Left lung (tissue), 10 donors: ENCODE measurements around the gene HYOU1. TPM values are rescaled to one million over a fixed set of nuclear protein-coding genes. Genes with fewer than 3 reads are reported as not detected.
A peak's percentile ranks its signal among the peaks of the same experiment; 100 is the strongest.

Source experiments
- ATAC-seq: fragments of 200-7000 bp; cut with Tn5 transposase; one replicate; pipeline ENCODE4 v1.9.1; 2020; ENCODE audit warnings: moderate library complexity
- DNase-seq, 4 donors: peaks; one replicate each; pipeline ENCODE4 v3.0.0-alpha.2; 2013 to 2020
- H3K27ac ChIP-seq, 2 donors: fragments of 200-600 bp; sonication (generic) in 1 of 2; one replicate each; pipeline versions ENCODE4 v1.5.0 to v1.8.0; 2020 to 2021
- H3K27me3 ChIP-seq, 2 donors: fragments of 200-600 bp; sonication (generic) in 1 of 2; one replicate each; pipeline versions ENCODE4 v1.5.0 to v1.8.0; 2020 to 2021
- H3K36me3 ChIP-seq, 2 donors: fragments of 200-600 bp; sonication (generic) in 1 of 2; one replicate each; pipeline versions ENCODE4 v1.5.0 to v1.8.0; 2020 to 2021
- H3K4me1 ChIP-seq, 2 donors: fragments of 200-600 bp; one replicate each; pipeline ENCODE4 v1.8.0; 2021
- H3K4me3 ChIP-seq, 2 donors: fragments of 200-600 bp; sonication (generic) in 1 of 2; one replicate each; pipeline versions ENCODE4 v1.5.0 to v1.8.0; 2020 to 2021; ENCODE audit warnings: mild to moderate bottlenecking in 1 of 2
- H3K9me3 ChIP-seq, 2 donors: fragments of 200-600 bp; sonication (generic) in 1 of 2; one replicate each; pipeline versions ENCODE4 v1.5.0 to v1.8.0; 2020 to 2021
- CTCF ChIP-seq, 2 donors: fragments of 200-600 bp; sonication (generic) in 1 of 2; IDR thresholded peaks; one replicate each; pipeline versions ENCODE4 v1.5.0 to v1.8.0; 2021; ENCODE audit warnings: antibody characterized with exemption in 2 of 2
- intact Hi-C, 2 donors: fragments of 100-400 bp; cut with DNase I; formaldehyde crosslinking; loops; one replicate each; pipeline versions ENCODE4 v1.11.2 to v1.14.2; 2022
- polyA plus RNA-seq, 6 donors: library from polyadenylated mRNA; unstranded; fragments of 120-200 nt; gene quantifications; one replicate each; pipeline ENCODE4 v1.2.1, GENCODE V29; 2013; ENCODE audit not compliant: insufficient read length in 6 of 6
- total RNA-seq, 2 donors: library from RNA; stranded (reverse); fragmentation: NEBNext Ultra II Directional; extraction: Animal tissue kit (Norgen Biotek cat#: 25700); gene quantifications; one replicate each; pipeline ENCODE4 v1.2.1, GENCODE V29; 2021
- donor health status: DM: no; HTN: yes; CAD: no.
- donor health status: DM: no; HTN: no; CAD: no.

HYOU1 gene
- total and polyA plus RNA-seq, 8 donors: 66.2 to 272 (median 84.1) TPM

- H3K27ac ChIP-seq: no peak overlapping the region
- peaks cover 17 to 53% of the 10 kb centered on the region in 2 donors for H3K4me1 ChIP-seq
- no peaks in the 10 kb centered on the region for H3K27me3 ChIP-seq
- H3K9me3 ChIP-seq: no peaks in the 10 kb centered on the region
- intact Hi-C loops: no loop called here
- H3K4me3 ChIP-seq: no peak overlapping the region
- DNase-seq (peak in 1 of 4 donors; percentile 64), ATAC-seq (no peak)
- H3K36me3 ChIP-seq: peaks cover 0 to 9% of the 10 kb centered on the region in 2 donors
- TF ChIP-seq CTCF (IDR thresholded peaks at IDR 0.05): no peak
Measured at GRCh38 chr11:119091178-119091577, 34.2 kb upstream of the HYOU1 start.

- DNase-seq (no peak), ATAC-seq (no peak)
- Histone ChIP-seq H3K27me3 (no peaks in the 10 kb centered on the region), H3K4me1 (peaks cover 24 to 59% of the 10 kb centered on the region in 2 donors), H3K27ac (no peak overlapping the region), H3K36me3 (peaks cover 0 to 9% of the 10 kb centered on the region in 2 donors), H3K4me3 (no peak overlapping the region), H3K9me3 (no peaks in the 10 kb centered on the region)
- TF ChIP-seq CTCF (IDR thresholded peaks at IDR 0.05): no peak
- intact Hi-C loops: no loop called here
Measured at GRCh38 chr11:119089319-119089718, 32.3 kb upstream of the HYOU1 start.

DNA sequence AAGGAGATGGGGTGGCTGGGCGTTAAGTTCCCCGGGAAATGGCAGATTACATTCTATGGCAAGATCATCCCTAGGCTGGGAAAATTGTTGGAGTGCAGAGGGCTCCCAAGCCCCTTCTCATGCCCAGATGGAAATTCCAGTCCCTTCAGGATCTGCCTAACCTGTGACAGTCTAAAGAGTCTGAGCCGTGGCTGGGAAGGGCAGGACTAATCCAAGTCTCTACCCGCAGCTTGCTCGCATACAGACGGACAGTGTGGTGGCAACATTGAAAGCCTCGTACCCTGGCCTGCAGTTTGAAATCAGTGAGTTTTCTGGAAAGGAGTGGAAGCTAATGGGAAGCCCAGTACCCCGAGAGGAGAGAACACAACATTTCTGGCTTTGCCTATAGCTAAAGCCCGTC is 31.4 kb upstream of the HYOU1 start:
- no peak for DNase-seq
- ATAC-seq: no peak
- peaks cover 18 to 53% of the 10 kb centered on the region in 2 donors for H3K4me1 ChIP-seq
- peaks cover 0 to 9% of the 10 kb centered on the region in 2 donors for H3K36me3 ChIP-seq
- H3K27ac ChIP-seq: no peak overlapping the region
- no peaks in the 10 kb centered on the region for H3K9me3 ChIP-seq
- no peak for TF ChIP-seq CTCF (IDR thresholded peaks at IDR 0.05)
- H3K27me3 ChIP-seq: no peaks in the 10 kb centered on the region
- intact Hi-C loops: no loop called here
- no peak overlapping the region for H3K4me3 ChIP-seq

- DNase-seq: no peak
- TF ChIP-seq CTCF (IDR thresholded peaks at IDR 0.05): no peak
- Histone ChIP-seq H3K4me1 (peaks cover 11 to 47% of the 10 kb centered on the region in 2 donors), H3K4me3 (no peak overlapping the region), H3K36me3 (peaks cover 0 to 10% of the 10 kb centered on the region in 2 donors), H3K27me3 (no peaks in the 10 kb centered on the region), H3K27ac (no peak overlapping the region), H3K9me3 (no peaks in the 10 kb centered on the region)
- intact Hi-C loops: no loop called here
- no peak for ATAC-seq
Measured at GRCh38 chr11:119087747-119088241, 30.8 kb upstream of the HYOU1 start.

- Histone ChIP-seq H3K27ac (no peak overlapping the region), H3K27me3 (no peaks in the 10 kb centered on the region), H3K36me3 (peaks cover 0 to 11% of the 10 kb centered on the region in 2 donors), H3K4me1 (peaks cover 7 to 44% of the 10 kb centered on the region in 2 donors), H3K4me3 (no peak overlapping the region), H3K9me3 (no peaks in the 10 kb centered on the region)
- intact Hi-C loops: no loop called here
- peak; percentile 38 for ATAC-seq
- no peak for DNase-seq
- TF ChIP-seq CTCF (IDR thresholded peaks at IDR 0.05): no peak
Measured at GRCh38 chr11:119087123-119087522, 30.1 kb upstream of the HYOU1 start.
